Natural killer cell (primary cell): ENCODE data around the gene MX2. TPM values are rescaled to one million over a fixed set of nuclear protein-coding genes. Genes with fewer than 3 reads are reported as not detected.

Source experiments
- ATAC-seq, 3 donors: fragments of 150-1000 bp in 2 of 3; fragments of 200-7000 bp in 1 of 3; cut with Tn5 transposase; 1 replicate in 1 of 3; 2 replicates in 2 of 3; pipeline ENCODE4 v1.10.0; 2021; ENCODE audit warnings: mild to moderate bottlenecking in 2 of 3, moderate library complexity in 2 of 3
- DNase-seq, 2 donors: peaks; one replicate each; pipeline versions ENCODE4 v3.0.0 to v3.0.0-alpha.2; 2013 to 2021; ENCODE audit warnings: mixed read lengths in 1 of 2
- H3K27ac ChIP-seq: one replicate; pipeline ENCODE4 v1.5.1; 2013; ENCODE audit warnings: mild to moderate bottlenecking, low read length
- H3K27me3 ChIP-seq: one replicate; pipeline ENCODE4 v1.6.1; 2013; ENCODE audit warnings: low read length; ENCODE audit not compliant: control insufficient read depth, insufficient read depth
- H3K36me3 ChIP-seq: one replicate; pipeline ENCODE4 v1.6.1; 2013; ENCODE audit warnings: low read length; ENCODE audit not compliant: control insufficient read depth, insufficient read depth
- H3K4me1 ChIP-seq: one replicate; pipeline ENCODE4 v1.6.1; 2013; ENCODE audit warnings: low read length; ENCODE audit not compliant: control insufficient read depth, insufficient read depth
- H3K4me3 ChIP-seq: one replicate; pipeline ENCODE4 v1.5.1; 2013; ENCODE audit warnings: low read length
- H3K9me3 ChIP-seq: one replicate; pipeline ENCODE4 v1.6.1; 2013; ENCODE audit warnings: low read length; ENCODE audit not compliant: control insufficient read depth, insufficient read depth
- H3K27ac Mint-ChIP-seq, 2 donors: one replicate each; pipeline ENCODE4 v1.8.0; 2022; ENCODE audit warnings: mild to moderate bottlenecking in 2 of 2, mixed read lengths in 2 of 2, moderate library complexity in 1 of 2
- H3K27me3 Mint-ChIP-seq, 2 donors: one replicate each; pipeline ENCODE4 v1.8.0; 2022; ENCODE audit warnings: low read depth in 2 of 2, mixed read lengths in 2 of 2
- H3K36me3 Mint-ChIP-seq: one replicate; pipeline ENCODE4 v1.8.0; 2022; ENCODE audit warnings: mixed read lengths
- H3K4me1 Mint-ChIP-seq, 2 donors: one replicate each; pipeline ENCODE4 v1.8.0; 2022; ENCODE audit warnings: mixed read lengths in 2 of 2
- H3K4me3 Mint-ChIP-seq: one replicate; pipeline ENCODE4 v1.8.0; 2022; ENCODE audit warnings: mild to moderate bottlenecking, moderate library complexity, mixed read lengths
- H3K9me3 Mint-ChIP-seq, 2 donors: one replicate each; pipeline ENCODE4 v1.8.0; 2022; ENCODE audit warnings: mixed read lengths in 2 of 2
- WGBS: methylation state at CpG from one replicate; pipeline ENCODE4 v1.1.7; 2013; ENCODE audit warnings: missing lambda C conversion rate; ENCODE audit not compliant: insufficient coverage; 5-methylcytosine and 5-hydroxymethylcytosine counted together
- intact Hi-C: fragments of 100-400 bp; cut with micrococcal nuclease; formaldehyde crosslinking; loops from one replicate; pipeline ENCODE4 v1.14.2; 2022
- total RNA-seq, 4 donors: library from RNA; stranded (reverse); fragments of 120-200 nt in 1 of 4; gene quantifications; one replicate each; pipeline versions ENCODE4 v1.2.3 to v1.2.4, GENCODE V29; 2013 to 2022
- TF ChIP-seq, protein P1 (sequence below): fragments of 200-600 bp; IDR thresholded peaks from one replicate; pipeline ENCODE4 v1.8.0; 2022; ENCODE audit warnings: antibody characterized with exemption

Gene MX2
- total RNA-seq, 3 donors from 2014 or later (not counting 1 experiment from before 2014, with no cell fraction given): 37.9 to 73.9 (median 42.6) TPM

DNA sequence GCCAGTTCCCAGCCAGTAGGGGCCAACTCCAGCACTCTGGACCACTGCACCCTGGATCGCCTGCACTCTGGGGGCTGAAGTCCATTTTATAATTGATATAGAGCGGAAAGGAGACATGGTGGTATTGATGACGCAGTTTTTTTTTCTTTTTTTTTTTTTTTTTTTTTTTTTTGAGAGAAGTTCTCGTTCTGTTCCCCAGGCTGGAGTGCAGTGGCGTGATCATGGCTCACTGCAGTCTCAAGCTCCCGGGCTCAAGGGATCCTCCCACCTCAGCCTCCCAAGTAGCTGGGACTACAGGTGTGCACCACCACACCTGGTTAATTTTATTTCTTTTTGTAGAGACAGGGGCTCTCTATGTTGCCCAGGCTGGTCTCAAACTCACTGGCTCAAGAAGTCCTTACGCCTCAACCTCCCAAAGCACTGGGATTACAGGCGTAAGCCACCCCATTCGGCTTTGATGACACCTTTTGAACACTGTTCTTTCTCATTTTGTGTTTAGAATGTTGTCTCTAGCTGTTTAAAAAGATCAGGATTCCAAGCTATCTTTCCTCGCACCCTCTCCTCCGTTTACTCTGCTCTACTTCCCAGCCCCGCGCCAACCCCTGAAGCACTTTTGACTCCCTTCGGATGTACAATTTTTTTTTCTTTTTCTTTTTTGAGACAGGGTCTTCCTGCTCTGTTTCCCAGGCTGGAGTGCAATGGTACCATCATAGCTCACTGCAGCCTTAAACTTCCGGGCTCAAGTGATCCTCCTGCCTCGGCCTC lies 960 bp downstream of the MX2 start:
- no peaks in the 10 kb centered on the region for H3K36me3 ChIP-seq
- ATAC-seq (peak in 2 of 3 donors; percentile 9 to 10), DNase-seq (no peak)
- no peaks in the 10 kb centered on the region for H3K27me3 Mint-ChIP-seq
- intact Hi-C loops: no loop called here
- WGBS: 74% methylated on average over 15 of the region's 16 CpGs
- H3K4me3 Mint-ChIP-seq: peak overlapping the region; percentile 93
- H3K9me3 Mint-ChIP-seq: no peaks in the 10 kb centered on the region
- peaks cover 42% of the 10 kb centered on the region for H3K4me1 ChIP-seq
- no peaks in the 10 kb centered on the region for H3K36me3 Mint-ChIP-seq
- H3K4me1 Mint-ChIP-seq: peaks cover 22 to 38% of the 10 kb centered on the region in 2 donors
- TF ChIP-seq, protein P1, sequence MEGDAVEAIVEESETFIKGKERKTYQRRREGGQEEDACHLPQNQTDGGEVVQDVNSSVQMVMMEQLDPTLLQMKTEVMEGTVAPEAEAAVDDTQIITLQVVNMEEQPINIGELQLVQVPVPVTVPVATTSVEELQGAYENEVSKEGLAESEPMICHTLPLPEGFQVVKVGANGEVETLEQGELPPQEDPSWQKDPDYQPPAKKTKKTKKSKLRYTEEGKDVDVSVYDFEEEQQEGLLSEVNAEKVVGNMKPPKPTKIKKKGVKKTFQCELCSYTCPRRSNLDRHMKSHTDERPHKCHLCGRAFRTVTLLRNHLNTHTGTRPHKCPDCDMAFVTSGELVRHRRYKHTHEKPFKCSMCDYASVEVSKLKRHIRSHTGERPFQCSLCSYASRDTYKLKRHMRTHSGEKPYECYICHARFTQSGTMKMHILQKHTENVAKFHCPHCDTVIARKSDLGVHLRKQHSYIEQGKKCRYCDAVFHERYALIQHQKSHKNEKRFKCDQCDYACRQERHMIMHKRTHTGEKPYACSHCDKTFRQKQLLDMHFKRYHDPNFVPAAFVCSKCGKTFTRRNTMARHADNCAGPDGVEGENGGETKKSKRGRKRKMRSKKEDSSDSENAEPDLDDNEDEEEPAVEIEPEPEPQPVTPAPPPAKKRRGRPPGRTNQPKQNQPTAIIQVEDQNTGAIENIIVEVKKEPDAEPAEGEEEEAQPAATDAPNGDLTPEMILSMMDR: no peak
- H3K9me3 ChIP-seq: no peaks in the 10 kb centered on the region
- H3K4me3 ChIP-seq: peak overlapping the region; percentile 64
- no peaks in the 10 kb centered on the region for H3K27me3 ChIP-seq
- H3K27ac Mint-ChIP-seq: peak overlapping the region; percentile 93 to 95
- peak overlapping the region; percentile 96 for H3K27ac ChIP-seq

DNA sequence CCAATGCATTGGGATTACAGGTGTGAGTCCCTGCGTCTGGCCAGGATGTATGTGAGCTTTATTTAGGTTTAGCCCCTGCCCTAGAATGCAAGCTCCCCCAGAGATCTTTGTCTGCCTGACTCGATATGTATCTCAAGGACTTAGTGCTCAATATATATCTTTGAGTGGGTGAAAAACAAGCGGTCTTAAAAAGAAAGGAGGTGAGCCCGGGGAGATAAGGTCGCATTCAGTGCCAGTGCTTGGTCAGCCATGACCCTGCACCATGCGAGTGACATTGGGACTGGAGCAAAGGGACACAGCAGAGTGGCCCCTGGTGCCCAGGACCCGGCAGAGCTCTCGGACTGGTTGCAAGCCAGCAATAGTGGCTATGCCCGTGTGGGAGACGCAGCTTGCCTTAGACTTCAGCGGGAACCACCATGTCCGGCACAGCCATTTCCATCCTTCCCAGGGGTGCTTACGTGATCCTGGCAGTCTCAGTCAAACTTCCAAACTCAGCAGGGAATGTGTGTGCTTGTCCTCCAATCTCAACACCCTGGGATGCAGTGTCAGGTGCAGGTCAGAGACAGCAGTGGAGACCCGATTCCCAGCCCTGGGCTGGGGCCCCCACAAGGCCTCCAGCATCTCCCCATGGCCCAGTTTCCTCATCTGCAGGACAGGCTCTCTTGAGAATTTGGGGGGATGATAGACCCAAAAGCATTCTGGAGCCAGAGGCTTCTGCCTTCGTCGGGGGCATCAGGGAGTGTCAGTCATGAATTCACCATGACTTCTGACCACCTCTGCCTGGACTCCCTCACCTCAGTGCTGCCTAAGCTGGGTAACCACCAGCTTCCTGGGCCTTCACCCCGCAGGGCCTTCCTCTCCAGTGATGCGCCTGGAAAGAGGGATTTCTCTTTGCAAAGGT lies 1.8 kb downstream of the MX2 start:
- DNase-seq: peak in 1 of 2 donors; percentile 18
- H3K9me3 Mint-ChIP-seq: no peaks in the 10 kb centered on the region
- H3K36me3 ChIP-seq: no peaks in the 10 kb centered on the region
- H3K27me3 ChIP-seq: no peaks in the 10 kb centered on the region
- intact Hi-C loops: no loop called here
- TF ChIP-seq, protein P1: no peak
- H3K9me3 ChIP-seq: no peaks in the 10 kb centered on the region
- H3K4me1 ChIP-seq: peaks cover 49% of the 10 kb centered on the region
- no peaks in the 10 kb centered on the region for H3K36me3 Mint-ChIP-seq
- H3K4me3 Mint-ChIP-seq: peak overlapping the region; percentile 93
- no peak overlapping the region for H3K4me3 ChIP-seq
- H3K27ac ChIP-seq: peak overlapping the region; percentile 96
- 96% methylated on average over 16 of the region's 18 CpGs for WGBS
- ATAC-seq: no peak
- no peaks in the 10 kb centered on the region for H3K27me3 Mint-ChIP-seq
- peak overlapping the region; percentile 93 to 95 for H3K27ac Mint-ChIP-seq
- H3K4me1 Mint-ChIP-seq: peaks cover 22 to 38% of the 10 kb centered on the region in 2 donors

GRCh38 chr21:41364308-41364707 lies 2.5 kb downstream of the MX2 start:
- no peak for ATAC-seq
- peaks cover 56% of the 10 kb centered on the region for H3K4me1 ChIP-seq
- no peaks in the 10 kb centered on the region for H3K36me3 ChIP-seq
- Mint-ChIP-seq H3K4me3 (no peak overlapping the region), H3K27ac (peak overlapping the region in 1 of 2 donors; percentile 93), H3K27me3 (no peaks in the 10 kb centered on the region), H3K4me1 (peaks cover 27 to 44% of the 10 kb centered on the region in 2 donors), H3K36me3 (no peaks in the 10 kb centered on the region), H3K9me3 (no peaks in the 10 kb centered on the region)
- no peak for DNase-seq
- H3K4me3 ChIP-seq: no peak overlapping the region
- WGBS: 89% methylated on average over 5 of the region's 6 CpGs
- intact Hi-C loops: no loop called here
- H3K27ac ChIP-seq: no peak overlapping the region
- TF ChIP-seq, protein P1: no peak
- H3K27me3 ChIP-seq: no peaks in the 10 kb centered on the region
- H3K9me3 ChIP-seq: no peaks in the 10 kb centered on the region
